Putamen (tissue), 1 donor: ENCODE data around the gene DBP.
"Not testable (repeated sequence)": the region's sequence is repeated elsewhere in the genome, so short reads cannot be mapped to it uniquely, and the experiment has no call there.

Experiments
- DNase-seq: peaks from one replicate; pipeline ENCODE4 v3.0.0-alpha.2; 2016; ENCODE audit warnings: low spot score

The DBP gene, protein sequence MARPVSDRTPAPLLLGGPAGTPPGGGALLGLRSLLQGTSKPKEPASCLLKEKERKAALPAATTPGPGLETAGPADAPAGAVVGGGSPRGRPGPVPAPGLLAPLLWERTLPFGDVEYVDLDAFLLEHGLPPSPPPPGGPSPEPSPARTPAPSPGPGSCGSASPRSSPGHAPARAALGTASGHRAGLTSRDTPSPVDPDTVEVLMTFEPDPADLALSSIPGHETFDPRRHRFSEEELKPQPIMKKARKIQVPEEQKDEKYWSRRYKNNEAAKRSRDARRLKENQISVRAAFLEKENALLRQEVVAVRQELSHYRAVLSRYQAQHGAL

DNA sequence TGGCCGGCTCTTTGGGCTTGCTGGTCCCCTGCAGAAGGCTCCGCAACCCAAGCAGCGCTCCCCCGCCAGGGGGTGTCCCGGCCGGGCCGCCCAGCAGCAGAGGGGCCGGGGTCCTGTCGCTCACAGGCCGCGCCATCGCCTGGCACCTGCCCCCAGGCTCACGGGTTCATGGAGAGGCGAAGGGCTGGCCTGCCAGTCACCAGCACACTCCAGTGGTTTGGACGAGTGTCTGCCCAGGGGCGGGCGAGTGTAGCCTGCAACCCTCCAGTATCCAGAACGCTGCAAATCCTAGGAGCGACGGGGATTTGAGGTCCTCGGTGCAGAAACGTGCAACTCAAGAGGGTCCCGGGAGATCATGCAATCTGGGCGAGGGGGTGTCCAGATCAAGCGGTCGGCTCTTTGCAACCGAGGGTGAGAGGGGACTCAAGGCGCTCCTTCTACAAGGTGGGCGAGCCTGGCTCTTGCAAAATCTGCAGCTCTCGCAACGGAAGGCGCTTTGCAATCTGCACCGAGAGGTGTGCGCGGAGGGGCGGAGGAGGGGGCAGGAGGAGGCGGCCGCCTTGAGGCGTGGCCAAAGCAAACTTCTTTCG lies at the start of gene DBP:
Gene DBP (minus strand): TSS at position 521 of the 590 bp plus-strand sequence. CDS start 385 bp downstream, at position 136.
- no peak for DNase-seq

DNA sequence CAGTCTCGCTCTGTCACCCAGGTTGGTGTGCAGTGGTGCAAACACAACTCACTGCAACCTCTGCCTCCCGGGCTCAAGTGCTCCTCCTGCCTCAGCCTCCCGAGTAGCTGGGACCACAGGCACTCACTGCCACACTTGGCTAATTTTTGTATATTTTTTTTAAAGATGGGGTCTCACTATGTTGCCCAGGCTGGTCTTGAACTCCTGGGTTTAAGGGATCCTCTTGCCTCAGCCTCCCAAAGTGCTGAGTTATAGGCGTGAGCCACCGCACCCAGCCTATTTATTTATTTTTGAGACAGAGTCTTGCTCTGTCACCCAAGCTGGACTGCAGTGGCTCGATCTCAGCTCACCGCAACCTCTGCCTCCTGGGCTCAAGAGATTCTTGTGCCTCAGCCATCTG lies 49.5 kb upstream of the DBP start:
- not testable (repeated sequence) for DNase-seq

DNA sequence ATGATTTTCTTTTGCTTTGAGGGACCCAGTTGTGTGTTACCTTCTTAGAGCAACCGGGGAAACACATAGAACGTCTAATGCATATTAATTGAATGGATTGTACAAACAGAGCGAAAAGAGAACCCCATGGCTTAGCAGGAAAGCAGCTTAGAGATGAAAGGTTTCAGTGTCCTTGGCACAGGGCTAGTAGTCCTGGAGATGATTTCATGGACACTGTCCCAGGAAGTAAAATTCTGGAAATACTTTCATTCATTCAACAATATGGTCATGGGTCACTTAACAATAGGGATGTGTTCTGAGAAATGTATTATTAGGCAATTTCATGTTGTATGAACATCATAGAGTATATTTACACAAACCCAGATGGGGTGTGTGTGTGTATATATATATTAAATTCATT lies 48.9 kb upstream of the DBP start:
- no peak for DNase-seq

DNA sequence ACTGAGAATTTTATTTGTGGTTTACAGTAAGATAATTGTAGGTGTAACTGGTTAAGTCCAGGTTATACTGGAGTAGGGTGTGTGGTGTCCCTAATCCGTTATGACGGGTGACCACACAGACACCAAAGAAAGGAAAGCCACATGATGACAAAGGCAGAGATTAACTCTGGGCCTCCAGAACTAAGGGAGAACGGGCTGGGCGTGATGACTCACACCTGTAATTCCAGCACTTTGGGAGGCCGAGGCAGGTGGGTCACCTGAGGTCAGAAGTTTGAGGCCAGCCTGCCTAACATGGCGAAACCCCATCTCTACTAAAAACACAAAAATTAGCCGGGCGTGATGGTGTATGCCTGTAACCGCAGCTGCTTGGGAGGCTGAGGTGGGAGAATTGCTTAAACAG lies 48.4 kb upstream of the DBP start:
- no peak for DNase-seq

DNA sequence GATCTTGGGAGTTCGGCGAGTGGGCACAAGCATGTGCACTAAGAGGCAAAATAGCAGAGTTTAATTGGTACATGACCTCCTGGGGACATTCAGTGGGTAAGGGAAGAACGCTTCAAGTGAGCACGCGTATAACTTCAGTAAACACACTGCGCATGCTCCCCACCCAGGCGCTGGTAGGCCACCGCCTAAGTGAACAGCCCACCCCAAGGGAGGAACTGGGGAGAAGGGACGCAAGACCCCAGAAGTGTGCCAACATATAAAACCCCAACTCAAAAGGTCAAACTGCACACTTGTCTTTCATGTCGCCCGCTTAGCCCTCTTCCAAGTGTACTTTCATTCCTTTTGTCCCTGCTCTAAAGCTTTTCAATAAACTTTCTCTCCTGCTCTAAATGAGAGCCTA lies 46.2 kb upstream of the DBP start:
- DNase-seq: peak; percentile 82

DNA sequence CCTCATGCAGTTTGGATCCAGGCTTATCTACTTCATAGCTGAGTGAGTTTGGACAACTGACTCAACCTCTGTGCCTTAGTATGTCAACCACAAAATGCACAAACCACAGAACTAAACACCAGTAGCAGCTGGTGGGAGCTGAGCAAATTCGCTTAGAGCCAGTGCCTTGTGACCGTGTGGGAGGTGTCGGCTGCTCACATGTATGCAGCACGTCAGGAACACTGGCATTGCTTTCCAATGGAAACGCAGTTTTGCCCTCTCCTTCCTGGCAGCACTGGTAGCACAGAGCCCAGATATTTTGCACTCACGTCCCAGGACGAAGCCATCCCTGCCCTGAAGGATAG lies 43.9 kb upstream of the DBP start:
- DNase-seq: peak; percentile 58

DNA sequence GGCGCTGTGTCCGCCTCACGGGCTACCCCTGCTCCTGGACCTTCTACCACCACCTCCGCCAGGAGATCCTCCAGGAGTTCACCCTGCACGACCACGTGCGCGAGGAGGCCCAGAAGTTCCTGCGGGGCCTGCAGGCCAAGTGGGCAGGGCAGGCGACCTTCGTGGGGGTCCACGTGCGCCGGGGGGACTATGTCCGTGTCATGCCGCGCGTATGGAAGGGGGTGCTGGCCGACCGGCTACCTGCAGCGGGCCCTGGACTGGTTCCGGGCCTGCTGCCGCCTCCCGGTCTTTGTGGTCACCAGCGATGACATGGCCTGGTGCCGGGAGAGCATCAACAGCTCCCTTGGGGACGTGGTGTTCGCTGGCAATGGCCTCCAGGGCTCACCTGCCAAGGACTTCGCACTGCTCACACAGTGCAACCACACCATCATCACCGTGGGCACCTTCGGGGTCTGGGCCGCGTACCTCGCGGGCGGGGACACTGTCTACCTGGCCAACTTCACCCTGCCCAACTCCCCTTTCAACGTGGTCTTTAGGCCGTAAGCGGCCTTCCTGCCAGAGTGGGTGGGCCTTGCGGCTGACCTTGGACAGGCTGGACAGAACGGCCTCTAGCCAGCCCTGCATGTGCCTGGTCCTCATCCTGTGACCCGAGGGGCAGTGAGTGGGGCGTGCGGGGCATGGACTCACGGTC lies 43.4 kb upstream of the DBP start:
- DNase-seq: no peak

DNA sequence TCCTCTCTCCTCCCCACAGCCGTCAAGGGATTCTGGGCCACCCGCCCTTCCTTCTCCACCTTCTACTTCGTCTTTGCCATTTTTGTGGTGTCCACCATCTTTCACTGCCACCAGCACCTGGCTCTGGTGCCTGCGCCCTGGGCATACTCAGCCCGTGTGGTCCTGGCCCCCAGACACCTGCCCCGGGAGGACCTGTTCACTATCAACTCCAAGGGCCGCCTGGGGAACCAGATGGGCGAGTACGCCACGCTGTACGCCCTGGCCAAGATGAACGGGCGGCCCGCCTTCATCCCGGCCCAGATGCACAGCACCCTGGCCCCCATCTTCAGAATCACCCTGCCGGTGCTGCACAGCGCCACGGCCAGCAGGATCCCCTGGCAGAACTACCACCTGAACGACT lies 42.8 kb upstream of the DBP start:
- DNase-seq: not testable (repeated sequence)

DNA sequence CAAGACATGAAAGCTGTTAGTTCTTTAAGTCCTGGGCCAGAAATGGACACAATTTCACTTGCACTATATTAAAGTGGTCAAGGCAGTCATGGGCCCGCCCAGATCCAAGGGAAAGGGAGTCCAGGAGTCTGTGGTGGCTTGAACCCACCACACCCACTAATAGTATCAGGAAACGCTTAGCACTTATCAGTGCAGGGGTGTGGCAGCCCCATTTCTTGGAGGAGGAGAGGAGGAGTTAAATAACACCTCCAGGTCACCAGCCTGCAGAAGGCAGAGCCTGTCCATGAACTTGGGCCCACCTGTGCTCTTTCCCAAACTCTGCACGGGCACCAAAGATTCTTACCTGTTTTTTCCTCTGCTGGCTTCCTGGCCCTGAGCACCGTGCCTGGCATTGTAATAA lies 41.0 kb upstream of the DBP start:
- DNase-seq: no peak

DNA sequence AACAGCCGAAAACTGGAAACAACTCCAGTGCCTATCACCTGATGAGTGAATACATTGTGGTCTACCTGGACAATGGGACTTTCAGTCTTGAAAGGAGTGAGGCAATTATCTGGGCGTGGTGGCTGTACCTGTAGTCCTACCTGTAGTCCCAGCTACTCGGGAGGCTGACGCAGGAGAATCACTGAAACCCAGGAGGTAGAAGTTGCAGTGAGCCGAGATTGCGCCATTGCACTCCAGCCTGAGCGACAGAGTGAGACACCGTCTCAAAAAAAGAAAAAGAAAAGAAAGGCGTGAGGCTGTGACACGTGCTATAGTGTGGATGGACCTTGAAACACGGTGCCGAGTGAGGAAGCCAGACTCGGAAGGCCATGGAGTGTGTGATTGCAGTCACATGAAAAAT lies 39.7 kb upstream of the DBP start:
- no peak for DNase-seq

DNA sequence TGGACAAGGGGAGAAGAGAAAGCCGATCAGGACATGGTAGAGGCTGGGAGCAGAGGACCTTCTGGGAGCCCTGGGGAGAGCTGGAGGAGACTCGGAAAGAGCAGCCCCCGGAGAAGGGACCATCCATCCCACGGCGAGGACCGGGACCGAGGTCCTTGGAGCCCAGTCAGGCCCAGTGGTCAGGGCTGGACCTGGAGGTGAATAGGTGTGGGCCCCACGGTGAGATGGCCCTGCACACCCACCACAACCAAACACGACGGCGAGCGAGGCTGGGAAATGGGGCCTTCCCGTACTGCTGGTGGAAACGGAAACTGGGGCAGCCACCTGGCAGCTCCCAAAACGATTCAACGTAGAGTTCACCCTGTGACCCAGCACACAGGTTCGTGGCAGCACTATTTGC lies 39.3 kb upstream of the DBP start:
- no peak for DNase-seq

DNA sequence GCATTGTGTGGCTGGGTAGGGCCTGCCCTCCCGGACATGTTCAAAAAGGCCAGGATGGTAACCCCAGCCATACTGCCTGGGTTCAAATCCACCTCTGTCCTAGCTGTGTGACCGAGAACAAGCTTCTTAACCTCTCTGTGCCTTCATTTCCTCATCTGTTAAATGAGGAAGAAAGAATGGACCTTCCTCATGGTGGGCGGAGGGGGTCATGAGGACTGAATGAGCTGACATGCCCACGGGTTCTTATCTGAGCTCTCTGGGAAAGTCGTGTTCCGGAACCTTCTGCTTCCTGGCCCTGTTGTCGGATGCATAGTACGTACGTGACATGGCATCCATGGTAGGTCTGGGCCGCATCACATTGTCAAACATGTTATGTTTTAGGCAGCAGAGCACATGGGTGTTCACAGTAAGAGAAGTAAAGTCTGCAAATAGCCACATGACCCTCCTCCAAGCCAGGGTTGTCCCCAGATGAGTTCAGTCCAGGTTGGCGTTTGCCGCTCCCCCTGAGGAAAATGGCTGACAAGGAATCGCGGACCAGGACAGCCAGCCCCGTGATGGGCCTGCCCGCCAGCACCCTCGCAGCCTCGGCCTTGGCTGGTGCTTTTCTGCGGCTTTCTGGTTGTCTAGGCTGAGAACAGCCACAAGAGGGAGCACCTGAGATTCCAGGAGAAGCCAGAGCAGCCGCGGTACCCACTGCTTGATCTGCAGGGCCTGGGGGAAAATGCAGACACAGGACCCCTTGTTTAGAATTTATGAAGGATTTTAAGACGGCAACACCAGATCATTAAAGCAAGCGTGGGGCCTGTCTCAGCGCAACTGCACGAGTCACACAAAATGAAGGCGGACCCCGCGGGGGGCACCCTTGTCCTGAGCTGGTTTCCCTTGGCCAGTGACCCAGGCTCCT lies 38.0 kb upstream of the DBP start:
- DNase-seq: peak; percentile 84

DNA sequence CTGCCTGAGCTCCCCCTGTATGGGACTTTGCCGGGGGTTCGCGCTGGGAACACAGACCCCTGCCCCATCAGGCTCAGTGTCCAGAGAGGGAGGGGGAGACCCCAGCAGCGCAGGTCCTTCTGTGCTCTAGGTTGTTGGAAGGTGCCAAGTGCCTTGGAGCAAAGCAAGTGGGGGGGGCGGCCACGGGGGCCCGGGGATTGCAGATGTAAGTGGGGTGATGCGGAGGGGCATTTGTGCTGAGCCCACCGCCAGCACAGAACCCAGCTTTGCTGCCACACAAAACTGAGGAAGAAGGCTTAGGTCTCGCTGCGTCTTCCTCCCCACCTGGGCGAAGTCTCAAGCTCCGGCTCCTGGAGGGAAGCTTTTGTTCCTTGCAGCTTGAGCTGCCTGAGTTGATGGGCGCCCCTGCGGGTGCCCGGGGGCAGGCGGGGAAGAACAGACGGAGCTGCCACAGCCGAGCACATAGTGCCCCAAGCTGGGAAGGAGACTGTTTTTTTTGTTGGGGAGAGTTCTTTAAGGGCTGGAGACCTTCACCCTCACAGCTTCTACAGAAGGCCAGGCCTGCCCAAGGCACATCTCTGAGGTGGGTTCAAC lies 37.1 kb upstream of the DBP start:
- no peak for DNase-seq

DNA sequence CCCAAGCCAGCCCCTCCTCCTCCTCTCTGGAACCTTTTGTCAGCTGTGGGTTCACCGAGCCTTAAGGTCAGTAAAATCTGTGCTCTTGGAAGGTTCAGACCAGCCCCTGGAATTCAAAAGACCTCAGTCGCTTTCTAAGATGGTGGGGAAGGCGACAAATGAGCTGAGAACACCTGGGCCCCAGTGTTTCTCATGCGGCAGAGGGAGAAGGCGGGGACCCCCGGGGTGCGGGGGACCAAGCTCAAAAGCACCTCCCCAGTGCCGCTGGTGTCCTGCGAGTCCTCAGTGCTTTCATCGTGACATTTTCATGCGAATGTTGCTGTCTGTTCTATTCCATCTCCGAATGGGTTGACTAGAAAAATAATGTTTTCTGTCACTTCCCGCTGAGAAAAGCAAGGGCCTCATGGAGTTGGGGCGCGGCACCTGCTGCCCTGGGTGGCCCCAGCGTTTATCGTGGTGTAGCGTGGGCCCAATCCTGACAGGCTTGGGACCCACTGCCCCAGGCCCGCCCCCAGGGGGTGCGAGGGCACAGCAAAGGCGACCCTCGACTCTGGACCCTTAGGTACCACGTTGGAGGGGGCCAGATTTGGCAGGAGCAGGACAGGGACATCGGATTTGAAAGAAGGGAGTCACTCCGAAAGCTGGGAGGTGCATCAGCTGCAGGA lies 36.4 kb upstream of the DBP start:
- no peak for DNase-seq

DNA sequence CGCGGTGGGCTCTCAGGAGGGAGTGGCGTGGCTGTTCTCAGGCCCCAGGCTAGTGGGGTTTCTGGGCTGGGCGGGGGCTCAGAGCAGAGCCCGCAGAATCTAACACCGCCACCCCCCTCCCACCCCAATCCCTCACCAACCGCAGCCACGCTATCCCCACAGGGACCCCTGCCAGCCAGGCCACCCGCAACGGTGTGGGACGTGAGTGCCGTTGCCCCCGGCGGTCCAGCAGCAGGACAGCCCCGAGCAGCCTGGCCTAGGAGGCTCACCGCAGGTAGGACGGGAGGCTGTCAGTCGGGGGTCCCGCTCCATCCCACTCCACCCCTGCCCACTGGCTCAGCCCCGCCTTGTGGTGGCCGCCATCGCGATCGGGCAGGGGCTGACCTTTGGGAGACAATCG lies 35.8 kb upstream of the DBP start, which contains the start of gene NTN5:
Gene NTN5 (minus strand): TSS at position 24 of the 400 bp plus-strand sequence. CDS start 2,031 bp downstream, outside the sequence.
- DNase-seq: no peak

DNA sequence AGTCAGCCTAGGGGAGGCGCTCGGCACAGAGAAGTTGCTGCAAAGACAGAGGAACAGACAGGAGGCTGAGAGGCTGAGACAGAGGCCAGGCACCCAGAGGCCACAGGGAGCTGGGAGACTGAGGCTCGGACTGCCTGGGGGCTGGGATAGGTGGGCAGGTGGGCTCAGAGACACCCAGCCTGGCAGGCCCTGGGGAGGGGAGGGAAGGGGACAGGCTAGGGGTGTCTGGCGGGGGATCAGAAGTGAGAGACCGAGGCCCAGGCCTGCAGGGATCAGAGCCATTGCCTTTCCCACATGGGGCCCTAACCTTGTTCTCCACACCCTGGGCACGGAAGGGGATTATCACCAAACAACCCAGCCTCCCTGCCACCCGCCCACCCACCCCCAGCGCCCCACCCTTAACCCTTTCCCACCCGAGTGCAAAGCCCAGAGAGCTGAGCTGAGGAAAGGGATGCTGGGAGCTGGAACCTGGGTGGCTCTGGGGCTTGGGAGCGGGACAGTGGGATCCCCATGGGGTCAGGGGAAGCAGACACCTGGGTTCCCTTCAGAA lies 34.3 kb upstream of the DBP start:
- no peak for DNase-seq

DNA sequence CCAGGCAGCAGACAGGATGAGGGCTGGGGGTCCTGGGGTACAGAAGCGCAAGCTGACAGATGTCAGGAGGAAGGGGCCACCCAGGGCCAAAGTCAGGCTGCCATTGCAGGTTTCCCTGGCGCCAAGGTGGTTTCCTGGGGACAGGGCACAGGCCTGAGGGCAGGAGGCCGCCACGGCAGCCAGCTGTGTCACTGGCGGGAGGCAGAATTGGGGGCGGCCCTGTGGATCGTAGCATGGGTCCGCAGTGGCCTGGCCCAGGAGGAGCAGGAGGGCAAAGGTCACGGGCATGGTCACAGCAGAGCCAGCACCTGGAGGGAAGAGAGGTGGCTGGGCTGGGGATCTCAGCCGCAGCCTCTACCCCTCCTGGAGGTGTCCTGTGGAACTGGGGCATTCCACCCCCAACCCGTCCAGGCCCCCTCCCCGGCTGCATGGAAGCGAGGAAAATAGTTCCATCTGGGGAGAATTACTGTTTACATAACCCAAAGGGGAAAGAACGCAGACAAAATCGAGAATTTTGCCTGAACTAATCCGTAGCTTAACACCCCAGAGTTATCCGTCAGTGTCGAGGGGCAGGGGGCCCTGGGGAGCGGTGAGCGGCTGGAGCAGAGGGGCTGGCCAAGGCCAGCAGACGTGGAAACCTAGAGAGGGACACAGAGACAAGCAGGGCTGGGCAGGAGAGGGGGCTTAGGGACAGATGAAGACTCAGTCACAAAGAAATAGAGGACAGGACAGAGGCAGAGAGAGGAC lies 33.7 kb upstream of the DBP start:
- DNase-seq: no peak

DNA sequence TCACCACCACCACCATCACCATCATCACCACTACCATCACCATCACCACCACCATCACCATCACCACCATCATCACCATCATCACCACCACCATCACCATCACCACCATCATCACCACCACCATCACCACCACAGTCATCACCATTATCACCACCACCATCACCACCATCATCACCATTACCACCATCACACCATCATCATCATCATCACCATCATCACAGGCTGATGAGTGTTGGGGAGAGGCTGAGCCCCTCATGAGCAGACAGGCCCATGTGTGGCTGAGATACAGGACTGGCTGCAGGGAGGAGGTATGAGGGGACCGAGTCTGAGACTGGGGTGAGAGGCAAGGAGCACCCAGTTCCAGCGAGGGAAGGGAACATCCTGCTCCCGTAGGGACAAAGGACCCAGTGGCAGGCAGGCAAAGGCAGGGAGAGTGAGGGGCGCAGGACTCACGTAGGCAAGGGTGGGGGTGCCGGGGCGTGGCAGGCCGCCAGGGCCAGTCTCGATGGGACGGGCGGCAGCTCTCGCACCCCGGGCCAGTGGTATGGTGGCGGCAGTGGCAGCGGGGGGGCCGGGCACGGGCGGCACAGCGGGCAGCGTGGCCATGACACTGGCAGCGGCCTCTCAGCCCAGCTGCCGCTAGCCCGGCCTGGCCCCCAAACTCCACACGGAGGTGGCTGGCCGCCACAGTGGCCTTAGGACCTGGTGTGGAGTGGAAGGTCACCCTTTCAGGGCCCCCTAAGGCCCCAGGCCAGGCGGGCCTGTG lies 32.9 kb upstream of the DBP start:
- DNase-seq: no peak

DNA sequence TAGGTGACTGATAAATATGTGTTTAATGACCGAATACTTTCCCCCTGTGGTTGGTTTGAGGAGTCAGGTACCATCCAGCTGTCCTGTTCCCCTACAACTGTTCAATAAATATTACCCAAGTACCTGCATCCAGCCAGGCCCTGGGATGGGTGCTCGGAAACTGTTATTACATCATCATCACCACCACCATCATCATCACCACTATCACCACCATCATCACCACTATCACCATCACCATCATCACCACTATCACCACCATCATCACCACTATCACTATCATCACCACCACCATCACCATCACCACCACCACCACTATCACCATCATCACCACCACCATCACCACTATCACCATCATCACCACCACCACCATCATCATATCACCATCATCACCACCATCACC lies 31.6 kb upstream of the DBP start:
- DNase-seq: no peak

DNA sequence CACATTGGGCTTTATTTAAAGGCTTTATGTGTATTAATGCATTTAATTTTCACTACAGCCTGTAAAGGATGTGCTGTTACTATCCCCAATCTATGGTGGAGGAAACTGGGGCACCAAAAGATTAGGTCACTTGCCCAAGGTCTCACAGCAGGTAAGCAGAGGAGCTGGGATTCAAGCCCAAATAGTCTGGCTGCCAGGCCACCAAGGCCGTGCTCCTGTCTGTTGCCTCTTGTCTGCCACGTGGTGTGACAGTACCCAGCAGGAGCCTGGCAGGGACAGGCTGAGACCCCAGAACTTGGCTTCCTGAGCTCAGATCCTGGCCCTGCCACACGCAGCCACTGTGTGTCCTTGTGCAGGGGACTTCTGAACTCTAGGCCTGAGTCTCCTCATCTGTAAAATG lies 31.2 kb upstream of the DBP start:
- DNase-seq: no peak
